ENCODE results near the gene LMAN1L. TPM values are rescaled to one million over a fixed set of nuclear protein-coding genes. Genes with fewer than 3 reads are reported as not detected.
A peak's percentile ranks its signal among the peaks of the same experiment; 100 is the strongest.

The LMAN1L gene
- total RNA-seq, 4 donors from 2014 or later = not detected

GRCh38 chr15:74780523-74781430 is 31.9 kb upstream of the LMAN1L start:
- Histone ChIP-seq H3K27ac (peak overlapping the region; percentile 44 to 99 (median 75)), H3K36me3 (no peaks in the 10 kb centered on the region), H3K9me3 (no peaks in the 10 kb centered on the region), H3K27me3 (no peaks in the 10 kb centered on the region), H3K4me3 (peak overlapping the region; percentile 83 to 98 (median 88)), H3K4me1 (peaks cover 16 to 87% (median 54%) of the 10 kb centered on the region in 4 donors)
- peak in 2 of 3 donors; percentile 63 to 72 for DNase-seq
- TF ChIP-seq CTCF (IDR thresholded peaks at IDR 0.05) = no peak
- TF ChIP-seq POLR2A (IDR thresholded peaks at IDR 0.05) = no peak

- Histone ChIP-seq H3K4me1 (peaks cover 19 to 89% (median 54%) of the 10 kb centered on the region in 4 donors), H3K27me3 (no peaks in the 10 kb centered on the region), H3K9me3 (no peaks in the 10 kb centered on the region), H3K4me3 (peak within 1 kb of the TSS; percentile 83 to 98 (median 88)), H3K36me3 (no peaks in the 10 kb centered on the region), H3K27ac (peak within 1 kb of the TSS; percentile 85 to 99 (median 94))
- peak; percentile 65 to 89 (median 85) for DNase-seq
- TF ChIP-seq POLR2A (IDR thresholded peaks at IDR 0.05) (peak in 1 of 2 donors; percentile 78), CTCF (IDR thresholded peaks at IDR 0.05) (peak; percentile 49 to 82 (median 70))
Observed at GRCh38 chr15:74781431-74782258, 31.0 kb upstream of the LMAN1L start, which contains the start of gene CSK. Gene CSK, plus strand, starts transcription at chr15:74782080. Its CDS starts 16,218 bp downstream, at chr15:74798298.

GRCh38 chr15:74782259-74783071 is 30.2 kb upstream of the LMAN1L start:
- peaks cover 14 to 89% (median 55%) of the 10 kb centered on the region in 4 donors for H3K4me1 ChIP-seq
- peak overlapping the region; percentile 83 to 98 (median 88) for H3K4me3 ChIP-seq
- no peaks in the 10 kb centered on the region for H3K9me3 ChIP-seq
- peak overlapping the region; percentile 85 to 99 (median 94) for H3K27ac ChIP-seq
- H3K36me3 ChIP-seq = no peaks in the 10 kb centered on the region
- H3K27me3 ChIP-seq = no peaks in the 10 kb centered on the region
- peak; percentile 61 to 80 (median 65) for DNase-seq
- TF ChIP-seq POLR2A (IDR thresholded peaks at IDR 0.05) (no peak), CTCF (IDR thresholded peaks at IDR 0.05) (no peak)

- Histone ChIP-seq H3K27me3 (no peaks in the 10 kb centered on the region), H3K4me1 (peaks cover 16 to 87% (median 53%) of the 10 kb centered on the region in 4 donors), H3K27ac (peak overlapping the region; percentile 85 to 99 (median 94)), H3K36me3 (no peaks in the 10 kb centered on the region), H3K4me3 (peak overlapping the region; percentile 83 to 98 (median 88)), H3K9me3 (no peaks in the 10 kb centered on the region)
- TF ChIP-seq CTCF (IDR thresholded peaks at IDR 0.05) (no peak), POLR2A (IDR thresholded peaks at IDR 0.05) (no peak)
- peak in 1 of 3 donors; percentile 70 for DNase-seq
Observed at GRCh38 chr15:74783072-74783807, 29.4 kb upstream of the LMAN1L start.

All from Peyer's patch (tissue), 4 donors.